ENCODE data around the gene APMAP.

The APMAP gene

DNA sequence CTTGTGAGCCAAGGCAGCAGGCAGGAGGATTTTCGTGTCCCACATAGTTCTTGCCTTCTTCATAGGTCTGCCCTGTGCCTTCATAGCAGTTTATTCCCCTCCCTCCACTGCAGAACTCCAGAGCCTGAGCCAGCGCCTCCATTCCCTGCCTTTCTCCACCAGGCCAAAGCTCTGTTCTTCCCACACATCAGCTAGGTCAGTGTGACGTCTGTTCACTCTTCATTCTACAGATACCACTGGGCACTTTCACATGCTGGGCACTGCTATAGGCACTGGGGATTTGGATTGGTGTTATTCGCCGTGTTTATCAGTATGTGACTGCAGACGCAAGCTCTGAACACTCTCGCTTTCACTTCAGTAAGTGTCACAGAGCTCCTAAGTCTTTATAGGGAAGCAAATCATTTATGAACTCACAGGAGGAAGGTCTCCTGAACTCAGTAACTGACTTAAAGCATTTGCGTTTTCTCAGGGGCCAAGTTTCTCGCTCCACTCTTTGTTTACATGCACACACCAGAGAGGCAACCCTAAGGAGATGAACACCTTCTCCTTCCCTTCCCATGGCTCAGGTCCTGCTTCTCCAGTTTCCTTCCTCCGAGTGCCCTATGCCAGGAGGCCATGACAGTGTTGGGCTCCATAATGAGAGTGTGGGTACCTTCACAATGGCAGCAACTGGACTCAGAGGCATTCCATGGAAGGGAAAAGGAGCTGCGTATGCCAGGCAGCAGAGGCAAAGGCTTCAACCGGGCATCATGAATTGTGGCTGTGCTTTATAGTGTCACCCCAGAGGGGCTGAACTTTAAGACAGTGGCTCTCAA lies 6.3 kb upstream of the APMAP start:
- H3K4me1 ChIP-seq = no peaks in the 10 kb centered on the region; the same call in 1 of the 2 replicates
- H3K9me3 ChIP-seq = no peaks in the 10 kb centered on the region
- no peak overlapping the region for H3K4me3 ChIP-seq (ENCODE audit: low read depth, low read length)
- H3K36me3 ChIP-seq = no peaks in the 10 kb centered on the region
- DNase-seq = peak; percentile 1
- no peaks in the 10 kb centered on the region for H3K27me3 ChIP-seq
- TF ChIP-seq, protein P1, sequence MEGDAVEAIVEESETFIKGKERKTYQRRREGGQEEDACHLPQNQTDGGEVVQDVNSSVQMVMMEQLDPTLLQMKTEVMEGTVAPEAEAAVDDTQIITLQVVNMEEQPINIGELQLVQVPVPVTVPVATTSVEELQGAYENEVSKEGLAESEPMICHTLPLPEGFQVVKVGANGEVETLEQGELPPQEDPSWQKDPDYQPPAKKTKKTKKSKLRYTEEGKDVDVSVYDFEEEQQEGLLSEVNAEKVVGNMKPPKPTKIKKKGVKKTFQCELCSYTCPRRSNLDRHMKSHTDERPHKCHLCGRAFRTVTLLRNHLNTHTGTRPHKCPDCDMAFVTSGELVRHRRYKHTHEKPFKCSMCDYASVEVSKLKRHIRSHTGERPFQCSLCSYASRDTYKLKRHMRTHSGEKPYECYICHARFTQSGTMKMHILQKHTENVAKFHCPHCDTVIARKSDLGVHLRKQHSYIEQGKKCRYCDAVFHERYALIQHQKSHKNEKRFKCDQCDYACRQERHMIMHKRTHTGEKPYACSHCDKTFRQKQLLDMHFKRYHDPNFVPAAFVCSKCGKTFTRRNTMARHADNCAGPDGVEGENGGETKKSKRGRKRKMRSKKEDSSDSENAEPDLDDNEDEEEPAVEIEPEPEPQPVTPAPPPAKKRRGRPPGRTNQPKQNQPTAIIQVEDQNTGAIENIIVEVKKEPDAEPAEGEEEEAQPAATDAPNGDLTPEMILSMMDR (IDR thresholded peaks at IDR 0.05; ENCODE audit: low read depth, low read length) = no peak

DNA sequence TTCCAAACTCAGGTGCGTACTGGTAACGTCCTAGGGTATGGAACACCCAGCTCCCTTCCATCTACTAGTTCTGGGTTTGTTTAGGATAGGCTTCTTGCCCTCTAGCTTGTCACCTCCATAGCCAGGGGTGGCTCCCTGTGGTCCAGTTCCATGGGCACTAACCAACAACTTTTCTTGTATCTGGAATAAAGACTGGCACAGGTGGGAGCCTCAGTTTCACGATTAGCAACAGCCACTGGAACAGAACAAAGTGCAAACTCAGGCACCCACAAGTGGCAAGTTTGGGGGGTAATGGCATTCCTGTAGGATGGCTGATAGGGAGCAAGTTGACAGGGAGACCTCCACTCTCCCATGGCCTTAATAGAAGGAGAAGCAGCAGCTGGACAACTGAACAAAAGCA lies 5.6 kb upstream of the APMAP start:
- no peaks in the 10 kb centered on the region for H3K27me3 ChIP-seq
- TF ChIP-seq, protein P1 (IDR thresholded peaks at IDR 0.05; ENCODE audit: low read depth, low read length) = no peak

DNA sequence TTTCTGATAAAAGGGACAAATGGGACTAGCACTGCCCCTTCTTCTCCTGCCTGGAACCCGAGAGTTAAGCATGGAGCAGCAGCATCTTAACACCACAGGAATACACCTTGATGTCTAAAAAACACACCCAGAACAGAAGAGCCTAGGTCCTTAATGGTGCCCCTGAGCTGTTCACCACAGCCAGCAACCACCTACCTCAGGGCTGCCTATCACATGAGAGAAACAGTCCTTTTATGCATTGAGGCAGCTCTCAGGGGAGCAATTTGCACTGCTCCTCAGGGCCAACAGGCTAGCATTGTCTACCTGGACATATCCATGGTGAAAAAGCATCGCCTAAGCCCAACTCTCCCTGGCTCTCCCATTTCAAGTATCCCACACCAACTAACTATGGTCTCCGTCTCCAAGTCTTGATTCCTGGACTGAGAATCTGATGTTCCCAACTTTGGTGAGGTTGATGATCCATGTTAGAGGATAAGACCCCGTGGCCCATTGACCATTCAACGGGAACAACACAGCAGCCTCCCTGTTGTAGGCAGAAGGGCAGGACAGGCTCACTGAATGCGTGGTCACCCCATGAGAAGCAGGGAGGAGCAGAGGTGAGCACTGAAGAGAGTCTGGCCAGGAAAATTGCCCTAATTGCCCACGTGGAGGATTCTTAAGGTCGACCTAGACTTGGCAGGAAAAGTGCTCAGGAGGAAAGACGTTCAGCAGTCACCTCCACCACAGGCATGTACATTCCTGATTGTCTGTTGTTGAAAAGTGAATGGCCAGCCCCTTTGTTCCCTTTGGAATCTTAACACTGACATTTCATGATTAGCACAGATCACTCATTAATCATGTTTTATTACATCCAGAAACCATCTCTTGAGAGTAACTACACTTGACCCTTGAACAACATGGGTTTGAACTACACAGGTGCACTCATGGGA lies 4.2 kb upstream of the APMAP start:
- Histone ChIP-seq H3K9me3 (no peaks in the 10 kb centered on the region), H3K4me1 (no peaks in the 10 kb centered on the region; the same call in 1 of the 2 replicates), H3K4me3 (ENCODE audit: low read depth, low read length) (no peak overlapping the region), H3K36me3 (no peaks in the 10 kb centered on the region), H3K27me3 (no peaks in the 10 kb centered on the region)
- DNase-seq = no peak
- TF ChIP-seq, protein P1 (IDR thresholded peaks at IDR 0.05; ENCODE audit: low read depth, low read length) = no peak

More for the DNA sequence above, 5.6 kb upstream of the APMAP start:
- no peak for DNase-seq
- Histone ChIP-seq H3K9me3 (no peaks in the 10 kb centered on the region), H3K4me3 (ENCODE audit: low read depth, low read length) (no peak overlapping the region), H3K4me1 (no peaks in the 10 kb centered on the region; the same call in 1 of the 2 replicates), H3K36me3 (no peaks in the 10 kb centered on the region)

DNA sequence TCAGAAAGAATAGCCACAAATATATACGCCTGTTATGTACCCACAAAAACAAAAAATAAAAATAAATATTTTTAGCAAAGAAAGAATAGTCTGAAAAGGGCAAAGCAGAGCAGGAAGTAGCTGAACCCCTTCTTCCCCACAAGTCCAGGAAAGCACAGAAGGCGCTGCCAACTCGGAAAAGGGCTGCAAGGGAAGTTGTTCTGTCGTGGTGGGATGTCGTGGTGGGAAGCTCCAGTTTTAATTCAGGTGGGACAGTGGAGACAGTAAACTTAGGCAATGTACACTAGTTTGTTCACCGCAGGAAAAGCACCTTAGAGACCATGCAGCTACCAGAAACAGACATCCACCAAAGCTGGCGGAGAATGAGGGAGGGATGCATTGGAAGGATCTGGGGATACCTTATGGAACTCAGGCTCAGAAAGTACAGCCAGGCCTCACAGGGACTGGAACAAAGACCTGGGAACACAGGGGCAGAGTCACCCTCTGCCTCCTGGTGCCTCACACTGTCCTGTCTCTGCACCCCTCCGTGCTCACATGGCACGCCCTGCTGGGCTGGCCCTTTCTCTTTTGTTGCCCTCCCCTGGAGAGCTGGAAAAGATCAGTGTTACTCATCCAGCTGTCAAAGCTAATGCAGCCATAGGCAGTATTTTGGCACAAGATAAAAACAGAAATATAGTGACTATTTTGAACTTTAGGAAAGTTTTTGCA lies 3.3 kb upstream of the APMAP start:
- TF ChIP-seq, protein P1 (IDR thresholded peaks at IDR 0.05; ENCODE audit: low read depth, low read length) = no peak

DNA sequence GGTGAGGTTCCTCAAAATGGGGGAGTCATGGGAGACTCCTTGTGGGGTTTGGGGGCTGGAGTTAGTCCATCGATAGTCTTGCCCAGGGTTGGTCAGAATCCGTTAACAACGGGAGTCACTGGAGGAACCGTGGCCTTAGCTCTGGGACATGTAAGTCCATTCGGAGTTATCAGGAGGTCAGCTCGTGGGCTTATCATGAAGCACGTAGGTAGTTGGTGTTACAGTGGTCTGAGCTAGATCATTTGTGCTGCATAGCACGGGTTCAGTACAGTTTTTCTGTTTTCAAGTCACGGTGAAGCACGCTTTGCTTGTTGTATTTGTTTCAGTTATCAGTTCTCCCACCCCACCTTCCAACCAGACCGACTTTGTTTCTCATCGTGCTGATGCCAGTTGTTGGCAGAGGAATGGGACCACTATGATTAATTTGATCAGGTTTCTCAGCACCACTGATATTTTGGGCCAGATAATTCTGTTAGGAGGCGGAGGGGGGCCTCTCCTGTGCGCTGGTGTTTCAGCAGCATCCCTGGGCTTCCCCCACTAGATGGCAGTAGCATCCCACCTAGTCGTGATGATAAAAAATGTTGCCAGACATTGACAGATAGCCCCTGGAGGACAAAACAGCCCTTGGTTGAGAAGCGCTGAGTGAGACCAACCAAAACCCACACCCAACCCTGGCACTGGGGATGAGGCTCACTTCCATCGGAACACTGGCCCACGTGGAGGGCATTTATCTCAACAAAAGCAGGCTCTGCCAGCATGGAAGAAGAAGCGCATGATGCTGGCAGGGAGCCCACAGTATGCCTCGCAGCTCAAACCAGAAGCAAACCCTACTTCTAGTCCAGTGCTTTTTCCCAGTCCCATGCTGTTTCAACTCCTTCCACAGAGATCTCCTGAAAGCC lies 2.2 kb upstream of the APMAP start:
- Histone ChIP-seq H3K9me3 (no peaks in the 10 kb centered on the region), H3K4me1 (no peaks in the 10 kb centered on the region; the same call in 1 of the 2 replicates), H3K27me3 (no peaks in the 10 kb centered on the region), H3K4me3 (ENCODE audit: low read depth, low read length) (peak overlapping the region; percentile 49), H3K36me3 (no peaks in the 10 kb centered on the region)
- TF ChIP-seq, protein P1 (IDR thresholded peaks at IDR 0.05; ENCODE audit: low read depth, low read length) = peak; percentile 97
- DNase-seq = peak; percentile 80

More for the DNA sequence above, 3.3 kb upstream of the APMAP start:
- H3K36me3 ChIP-seq = no peaks in the 10 kb centered on the region
- no peaks in the 10 kb centered on the region for H3K27me3 ChIP-seq
- no peaks in the 10 kb centered on the region; the same call in 1 of the 2 replicates for H3K4me1 ChIP-seq
- DNase-seq = no peak
- H3K4me3 ChIP-seq (ENCODE audit: low read depth, low read length) = no peak overlapping the region
- no peaks in the 10 kb centered on the region for H3K9me3 ChIP-seq
